ENCODE measurements around the gene NOCT. TPM values are rescaled to one million over a fixed set of nuclear protein-coding genes. Genes with fewer than 3 reads are reported as not detected.
"Not testable (repeated sequence)": the region's sequence is repeated elsewhere in the genome, so short reads cannot be mapped to it uniquely, and the experiment has no call there.

NOCT gene
- total RNA-seq, 1 donor from 2014 or later: 8.4 TPM

- H3K36me3 ChIP-seq; intact Hi-C loops (cut with micrococcal nuclease); H3K4me3 ChIP-seq; H3K4me1 ChIP-seq; DNase-seq; H3K27me3 ChIP-seq (ENCODE audit: low read depth); H3K27ac ChIP-seq (replicated peaks); H3K9me3 ChIP-seq (replicated peaks): not testable (repeated sequence)
Measured at GRCh38 chr4:139003668-139004067, 11.9 kb upstream of the NOCT start.

DNA sequence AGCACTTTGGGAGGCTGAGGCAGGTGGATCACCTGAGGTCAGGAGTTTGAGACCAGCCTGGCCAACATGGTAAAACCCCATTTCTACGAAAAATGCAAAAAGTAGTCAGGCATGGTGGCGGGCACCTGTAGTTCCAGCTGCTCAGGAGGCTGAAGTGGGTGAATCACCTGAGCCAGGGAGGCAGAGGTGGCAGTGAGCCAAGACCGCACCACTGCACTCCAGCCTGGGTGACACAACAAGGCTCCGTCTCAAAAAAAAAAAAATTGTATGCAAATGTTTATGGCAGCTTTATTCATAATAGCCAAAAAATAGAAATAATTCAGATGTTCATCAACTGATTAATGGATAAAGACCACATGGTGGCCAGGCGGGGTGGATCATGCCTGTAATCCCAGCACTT lies 9.8 kb upstream of the NOCT start:
- intact Hi-C loops (cut with micrococcal nuclease): no loop called here

GRCh38 chr4:139007640-139008039 lies 7.9 kb upstream of the NOCT start:
- intact Hi-C loops (cut with micrococcal nuclease): no loop called here
- Histone ChIP-seq H3K27ac (replicated peaks) (no peak overlapping the region), H3K4me1 (no peaks in the 10 kb centered on the region), H3K9me3 (replicated peaks) (peaks cover 9% of the 10 kb centered on the region), H3K27me3 (ENCODE audit: low read depth) (no peaks in the 10 kb centered on the region), H3K36me3 (no peaks in the 10 kb centered on the region), H3K4me3 (no peak overlapping the region)
- TF ChIP-seq, protein P1, sequence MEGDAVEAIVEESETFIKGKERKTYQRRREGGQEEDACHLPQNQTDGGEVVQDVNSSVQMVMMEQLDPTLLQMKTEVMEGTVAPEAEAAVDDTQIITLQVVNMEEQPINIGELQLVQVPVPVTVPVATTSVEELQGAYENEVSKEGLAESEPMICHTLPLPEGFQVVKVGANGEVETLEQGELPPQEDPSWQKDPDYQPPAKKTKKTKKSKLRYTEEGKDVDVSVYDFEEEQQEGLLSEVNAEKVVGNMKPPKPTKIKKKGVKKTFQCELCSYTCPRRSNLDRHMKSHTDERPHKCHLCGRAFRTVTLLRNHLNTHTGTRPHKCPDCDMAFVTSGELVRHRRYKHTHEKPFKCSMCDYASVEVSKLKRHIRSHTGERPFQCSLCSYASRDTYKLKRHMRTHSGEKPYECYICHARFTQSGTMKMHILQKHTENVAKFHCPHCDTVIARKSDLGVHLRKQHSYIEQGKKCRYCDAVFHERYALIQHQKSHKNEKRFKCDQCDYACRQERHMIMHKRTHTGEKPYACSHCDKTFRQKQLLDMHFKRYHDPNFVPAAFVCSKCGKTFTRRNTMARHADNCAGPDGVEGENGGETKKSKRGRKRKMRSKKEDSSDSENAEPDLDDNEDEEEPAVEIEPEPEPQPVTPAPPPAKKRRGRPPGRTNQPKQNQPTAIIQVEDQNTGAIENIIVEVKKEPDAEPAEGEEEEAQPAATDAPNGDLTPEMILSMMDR (IDR thresholded peaks at IDR 0.05; ENCODE audit: borderline replicate concordance): no peak
- no peak for DNase-seq

More for the DNA sequence above, 9.8 kb upstream of the NOCT start:
- Histone ChIP-seq H3K27me3 (ENCODE audit: low read depth) (no peaks in the 10 kb centered on the region), H3K9me3 (replicated peaks) (peaks cover 9% of the 10 kb centered on the region), H3K4me3 (no peak overlapping the region), H3K36me3 (no peaks in the 10 kb centered on the region), H3K4me1 (no peaks in the 10 kb centered on the region), H3K27ac (replicated peaks) (no peak overlapping the region)
- DNase-seq: no peak
- TF ChIP-seq, protein P1 (IDR thresholded peaks at IDR 0.05; ENCODE audit: borderline replicate concordance): no peak

GRCh38 chr4:139008278-139008677 lies 7.3 kb upstream of the NOCT start:
- H3K4me3 ChIP-seq; H3K27me3 ChIP-seq (ENCODE audit: low read depth); intact Hi-C loops (cut with micrococcal nuclease); H3K9me3 ChIP-seq (replicated peaks); H3K36me3 ChIP-seq; H3K27ac ChIP-seq (replicated peaks); H3K4me1 ChIP-seq; DNase-seq: not testable (repeated sequence)

- Histone ChIP-seq H3K4me1 (peaks cover 8% of the 10 kb centered on the region), H3K36me3 (no peaks in the 10 kb centered on the region), H3K9me3 (replicated peaks) (peaks cover 9% of the 10 kb centered on the region), H3K27me3 (ENCODE audit: low read depth) (no peaks in the 10 kb centered on the region), H3K27ac (replicated peaks) (no peak overlapping the region), H3K4me3 (no peak overlapping the region)
- no peak for DNase-seq
- TF ChIP-seq, protein P1 (IDR thresholded peaks at IDR 0.05; ENCODE audit: borderline replicate concordance): no peak
- intact Hi-C loops (cut with micrococcal nuclease): no loop called here
Measured at GRCh38 chr4:139009702-139010101, 5.9 kb upstream of the NOCT start.

GRCh38 chr4:139011225-139011950 lies 4.2 kb upstream of the NOCT start:
- no peak overlapping the region for H3K4me3 ChIP-seq
- H3K4me1 ChIP-seq: peaks cover 18% of the 10 kb centered on the region
- no peaks in the 10 kb centered on the region for H3K36me3 ChIP-seq
- intact Hi-C loops (cut with micrococcal nuclease): no loop called here
- no peaks in the 10 kb centered on the region for H3K27me3 ChIP-seq (ENCODE audit: low read depth)
- TF ChIP-seq, protein P1 (IDR thresholded peaks at IDR 0.05; ENCODE audit: borderline replicate concordance): no peak
- no peak overlapping the region for H3K27ac ChIP-seq (replicated peaks)
- DNase-seq: no peak
- H3K9me3 ChIP-seq (replicated peaks): peaks cover 9% of the 10 kb centered on the region
